Measurements from ENCODE around the gene VWDE. TPM values are rescaled to one million over a fixed set of nuclear protein-coding genes. Genes with fewer than 3 reads are reported as not detected.

Gene VWDE
- total and polyA plus RNA-seq, 4 donors, result 0.15 to 1.7 (median 1.0) TPM

- H3K4me3 ChIP-seq, result no peak overlapping the region
These were observed 46.2 kb downstream of the VWDE start for GRCh38 chr7:12357508-12357907.

DNA sequence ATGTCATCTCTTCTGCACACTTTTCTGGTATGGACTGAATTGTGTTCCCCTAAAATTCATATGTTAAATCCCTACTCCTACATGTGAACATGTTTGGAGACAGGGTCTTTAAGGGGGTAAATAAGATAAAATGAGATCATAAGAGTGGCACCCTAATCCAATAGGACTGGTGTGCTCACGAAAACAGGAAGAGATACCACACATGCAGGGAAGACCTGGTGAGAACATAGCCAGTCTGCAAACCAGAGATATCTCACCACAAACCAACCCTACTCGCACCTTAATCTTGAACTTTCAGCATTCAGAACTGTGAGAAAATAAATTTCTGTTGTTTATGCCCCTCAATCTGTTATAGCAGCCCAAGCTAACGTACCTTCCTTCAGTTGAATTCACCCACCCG, 51.8 kb downstream of the VWDE start:
- 71 to 75% methylated on average over 4 of the region's 4 CpGs for WGBS, 2 donors
- ATAC-seq (ENCODE audit: insufficient read depth, low FRiP score) (no peak), DNase-seq (no peak)
- H3K4me1 ChIP-seq (ENCODE audit: control insufficient read depth in 5 of 5, insufficient read depth in 5 of 5, low read length in 5 of 5), result no peaks in the 10 kb centered on the region
- no peak overlapping the region for H3K4me3 ChIP-seq
- H3K27ac ChIP-seq (ENCODE audit: low read depth in 1 of 2, low read length in 1 of 2), result no peak overlapping the region
- no peak overlapping the region for H3K9ac ChIP-seq (ENCODE audit: insufficient read depth in 1 of 2, low read length in 2 of 2)
- H3K36me3 ChIP-seq (ENCODE audit: control insufficient read depth in 4 of 4, insufficient read depth in 4 of 4, low read length in 4 of 4), result no peaks in the 10 kb centered on the region
- no peaks in the 10 kb centered on the region for H3K27me3 ChIP-seq (ENCODE audit: control insufficient read depth in 3 of 3, insufficient read depth in 3 of 3, low read length in 2 of 3)
- H3K9me3 ChIP-seq (ENCODE audit: control insufficient read depth in 4 of 4, insufficient read depth in 3 of 4, low read length in 3 of 4), result no peaks in the 10 kb centered on the region
- TF ChIP-seq, protein P1, sequence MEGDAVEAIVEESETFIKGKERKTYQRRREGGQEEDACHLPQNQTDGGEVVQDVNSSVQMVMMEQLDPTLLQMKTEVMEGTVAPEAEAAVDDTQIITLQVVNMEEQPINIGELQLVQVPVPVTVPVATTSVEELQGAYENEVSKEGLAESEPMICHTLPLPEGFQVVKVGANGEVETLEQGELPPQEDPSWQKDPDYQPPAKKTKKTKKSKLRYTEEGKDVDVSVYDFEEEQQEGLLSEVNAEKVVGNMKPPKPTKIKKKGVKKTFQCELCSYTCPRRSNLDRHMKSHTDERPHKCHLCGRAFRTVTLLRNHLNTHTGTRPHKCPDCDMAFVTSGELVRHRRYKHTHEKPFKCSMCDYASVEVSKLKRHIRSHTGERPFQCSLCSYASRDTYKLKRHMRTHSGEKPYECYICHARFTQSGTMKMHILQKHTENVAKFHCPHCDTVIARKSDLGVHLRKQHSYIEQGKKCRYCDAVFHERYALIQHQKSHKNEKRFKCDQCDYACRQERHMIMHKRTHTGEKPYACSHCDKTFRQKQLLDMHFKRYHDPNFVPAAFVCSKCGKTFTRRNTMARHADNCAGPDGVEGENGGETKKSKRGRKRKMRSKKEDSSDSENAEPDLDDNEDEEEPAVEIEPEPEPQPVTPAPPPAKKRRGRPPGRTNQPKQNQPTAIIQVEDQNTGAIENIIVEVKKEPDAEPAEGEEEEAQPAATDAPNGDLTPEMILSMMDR (IDR thresholded peaks at IDR 0.05; ENCODE audit: control extremely low read depth, extremely low read depth), result no peak

More at GRCh38 chr7:12357508-12357907, 46.2 kb downstream of the VWDE start:
- WGBS, 2 donors, result 56 to 72% methylated on average over 1 of the region's 1 CpG
- Histone ChIP-seq H3K27me3 (ENCODE audit: control insufficient read depth in 3 of 3, insufficient read depth in 3 of 3, low read length in 2 of 3) (no peaks in the 10 kb centered on the region), H3K9ac (ENCODE audit: insufficient read depth in 1 of 2, low read length in 2 of 2) (no peak overlapping the region), H3K4me1 (ENCODE audit: control insufficient read depth in 5 of 5, insufficient read depth in 5 of 5, low read length in 5 of 5) (no peaks in the 10 kb centered on the region), H3K27ac (ENCODE audit: low read depth in 1 of 2, low read length in 1 of 2) (no peak overlapping the region), H3K36me3 (ENCODE audit: control insufficient read depth in 4 of 4, insufficient read depth in 4 of 4, low read length in 4 of 4) (no peaks in the 10 kb centered on the region), H3K9me3 (ENCODE audit: control insufficient read depth in 4 of 4, insufficient read depth in 3 of 4, low read length in 3 of 4) (no peaks in the 10 kb centered on the region)
- no peak for ATAC-seq (ENCODE audit: insufficient read depth, low FRiP score)
- TF ChIP-seq, protein P1 (IDR thresholded peaks at IDR 0.05; ENCODE audit: control extremely low read depth, extremely low read depth), result no peak
- DNase-seq, result no peak

DNA sequence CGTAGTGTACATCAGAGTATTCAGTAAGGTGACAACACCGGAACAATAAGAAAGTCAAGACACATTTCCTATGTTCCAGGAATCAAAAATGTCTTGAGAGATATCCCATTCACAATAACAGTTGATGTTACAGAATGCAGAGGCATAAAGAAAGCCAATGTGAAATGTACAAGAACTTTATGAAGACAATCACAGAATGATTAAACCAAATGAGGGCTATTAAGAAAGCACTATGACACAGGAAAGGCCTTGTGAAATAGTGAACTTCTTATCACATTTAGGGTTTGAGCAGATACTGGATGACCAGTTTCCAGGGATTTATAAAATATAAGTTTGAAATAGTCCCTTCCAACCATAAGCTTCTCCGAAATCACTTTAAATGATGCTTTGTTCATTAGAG, 52.7 kb downstream of the VWDE start:
- Histone ChIP-seq H3K27ac (ENCODE audit: low read depth in 1 of 2, low read length in 1 of 2) (no peak overlapping the region), H3K4me3 (no peak overlapping the region), H3K36me3 (ENCODE audit: control insufficient read depth in 4 of 4, insufficient read depth in 4 of 4, low read length in 4 of 4) (no peaks in the 10 kb centered on the region), H3K27me3 (ENCODE audit: control insufficient read depth in 3 of 3, insufficient read depth in 3 of 3, low read length in 2 of 3) (no peaks in the 10 kb centered on the region), H3K9ac (ENCODE audit: insufficient read depth in 1 of 2, low read length in 2 of 2) (no peak overlapping the region), H3K9me3 (ENCODE audit: control insufficient read depth in 4 of 4, insufficient read depth in 3 of 4, low read length in 3 of 4) (no peaks in the 10 kb centered on the region), H3K4me1 (ENCODE audit: control insufficient read depth in 5 of 5, insufficient read depth in 5 of 5, low read length in 5 of 5) (no peaks in the 10 kb centered on the region)
- TF ChIP-seq, protein P1 (IDR thresholded peaks at IDR 0.05; ENCODE audit: control extremely low read depth, extremely low read depth), result no peak
- no peak for DNase-seq
- WGBS, 2 donors, result 93 to 94% methylated on average over 3 of the region's 3 CpGs
- ATAC-seq (ENCODE audit: insufficient read depth, low FRiP score), result no peak

- 93 to 98% methylated on average over 2 of the region's 2 CpGs for WGBS, 2 donors
These were observed 66.6 kb downstream of the VWDE start for GRCh38 chr7:12337095-12337494.

More at GRCh38 chr7:12337095-12337494, 66.6 kb downstream of the VWDE start:
- TF ChIP-seq, protein P1 (IDR thresholded peaks at IDR 0.05; ENCODE audit: control extremely low read depth, extremely low read depth), result no peak
- no peak for ATAC-seq (ENCODE audit: insufficient read depth, low FRiP score)
- Histone ChIP-seq H3K27me3 (ENCODE audit: control insufficient read depth in 3 of 3, insufficient read depth in 3 of 3, low read length in 2 of 3) (no peaks in the 10 kb centered on the region), H3K36me3 (ENCODE audit: control insufficient read depth in 4 of 4, insufficient read depth in 4 of 4, low read length in 4 of 4) (no peaks in the 10 kb centered on the region), H3K4me3 (no peak overlapping the region), H3K9ac (ENCODE audit: insufficient read depth in 1 of 2, low read length in 2 of 2) (no peak overlapping the region), H3K4me1 (ENCODE audit: control insufficient read depth in 5 of 5, insufficient read depth in 5 of 5, low read length in 5 of 5) (no peaks in the 10 kb centered on the region), H3K27ac (ENCODE audit: low read depth in 1 of 2, low read length in 1 of 2) (no peak overlapping the region), H3K9me3 (ENCODE audit: control insufficient read depth in 4 of 4, insufficient read depth in 3 of 4, low read length in 3 of 4) (no peaks in the 10 kb centered on the region)
- no peak for DNase-seq
